H1 (cell line): ENCODE data around the gene TM9SF1. TPM values are rescaled to one million over a fixed set of nuclear protein-coding genes. Genes with fewer than 3 reads are reported as not detected.
A peak's percentile ranks its signal among the peaks of the same experiment; 100 is the strongest.

Experiments used
- ASH2L ChIP-seq: fragments of 200-600, 300-600 bp; sonication (generic); IDR thresholded peaks from one replicate; pipeline ENCODE4 v1.7.1; 2017; ENCODE audit warnings: low read length
- CBX5 ChIP-seq: fragments of 300-800, 300-1000 bp; sonication (generic); IDR thresholded peaks from 2 replicates; pipeline ENCODE4 v1.7.1; 2016; ENCODE audit warnings: antibody characterized with exemption, low read length, low read depth
- CHD1 ChIP-seq: IDR thresholded peaks from 2 replicates; pipeline ENCODE4 v1.6.1; 2012; ENCODE audit warnings: low read depth, low read length, improper control_type of control experiment
- CHD2 ChIP-seq: IDR thresholded peaks from 2 replicates; pipeline ENCODE4 v1.6.1; 2012; ENCODE audit warnings: low read length, improper control_type of control experiment
- CREB1 ChIP-seq: IDR thresholded peaks from 2 replicates; pipeline ENCODE4 v1.6.1; 2012; ENCODE audit warnings: inconsistent platforms
- CTBP2 ChIP-seq: IDR thresholded peaks from 2 replicates; pipeline ENCODE4 v1.7.0; 2011; ENCODE audit warnings: borderline replicate concordance, mild to moderate bottlenecking, moderate library complexity, mixed read lengths, low read length; ENCODE audit not compliant: insufficient read depth, insufficient read length
- FOSL1 ChIP-seq: IDR thresholded peaks from 2 replicates; pipeline ENCODE4 v1.6.1; 2011; ENCODE audit warnings: mild to moderate bottlenecking, low read depth, low read length, moderate library complexity; ENCODE audit not compliant: insufficient read depth
- GABPA ChIP-seq: IDR thresholded peaks from 2 replicates; pipeline ENCODE4 v1.6.1; 2011; ENCODE audit warnings: mild to moderate bottlenecking, low read length, moderate library complexity, borderline replicate concordance; ENCODE audit not compliant: insufficient read depth
- JUND ChIP-seq: IDR thresholded peaks from 2 replicates; pipeline ENCODE4 v1.6.1; 2011; ENCODE audit warnings: mild to moderate bottlenecking, improper control_type of control experiment, low read length
- KDM1A ChIP-seq: fragments of 200-600, 300-600 bp; sonication (generic); IDR thresholded peaks from 2 replicates; pipeline ENCODE4 v1.7.1; 2016; ENCODE audit warnings: mild to moderate bottlenecking, low read length, borderline replicate concordance
- KDM4A ChIP-seq: IDR thresholded peaks from one replicate; pipeline ENCODE4 v1.7.1; 2012; ENCODE audit warnings: low read depth, mild to moderate bottlenecking, moderate library complexity, low read length, inconsistent platforms; ENCODE audit not compliant: severe bottlenecking
- KDM5A ChIP-seq: fragments of 200-600 bp; IDR thresholded peaks from 2 replicates; pipeline ENCODE4 v1.7.1; 2012; ENCODE audit warnings: mild to moderate bottlenecking, low read length, inconsistent platforms, mixed read lengths
- NANOG ChIP-seq: IDR thresholded peaks from 2 replicates; pipeline ENCODE4 v1.6.1; 2011; ENCODE audit warnings: low read length, low read depth, mild to moderate bottlenecking, inconsistent platforms; ENCODE audit not compliant: insufficient read depth, poor library complexity, severe bottlenecking
- NRF1 ChIP-seq: IDR thresholded peaks from 2 replicates; pipeline ENCODE4 v1.6.1; 2011; ENCODE audit warnings: mild to moderate bottlenecking, low read depth, low read length, improper control_type of control experiment
- PHF8 ChIP-seq: fragments of 200-600 bp; sonication (generic); conservative IDR thresholded peaks from 2 replicates; pipeline ENCODE4 v1.7.1; 2012; ENCODE audit warnings: low read depth, mild to moderate bottlenecking, inconsistent platforms, low read length, moderate library complexity
- POLR2A ChIP-seq, 2 experiments: IDR thresholded peaks; 1 replicate in 1 of 2; 2 replicates in 1 of 2; pipeline ENCODE4 v1.6.1; 2011; ENCODE audit warnings: low read depth in 2 of 2, low read length in 2 of 2, mild to moderate bottlenecking in 2 of 2; ENCODE audit errors: control extremely low read depth in 1 of 2
- SAP30 ChIP-seq: fragments of 300-600 bp; sonication (generic); IDR thresholded peaks from 2 replicates; pipeline ENCODE4 v1.7.1; 2012; ENCODE audit warnings: low read length, moderate library complexity, mild to moderate bottlenecking, inconsistent platforms; ENCODE audit not compliant: insufficient read depth, insufficient replicate concordance
- SIN3A ChIP-seq, 2 experiments: IDR thresholded peaks in 1 of 2; conservative IDR thresholded peaks in 1 of 2; 2 replicates each; pipeline ENCODE4 v1.6.1; 2011 to 2012; ENCODE audit warnings: low read length in 2 of 2, improper control_type of control experiment in 1 of 2, low read depth in 1 of 2, mild to moderate bottlenecking in 1 of 2
- SP1 ChIP-seq: IDR thresholded peaks from 2 replicates; pipeline ENCODE4 v1.6.1; 2011; ENCODE audit warnings: low read depth, low read length
- SP4 ChIP-seq: IDR thresholded peaks from 2 replicates; pipeline ENCODE4 v1.6.1; 2012; ENCODE audit warnings: low read length, inconsistent platforms
- SRF ChIP-seq: IDR thresholded peaks from 2 replicates; pipeline ENCODE4 v1.6.1; 2011; ENCODE audit warnings: mild to moderate bottlenecking, low read depth, low read length, moderate library complexity
- TAF1 ChIP-seq: IDR thresholded peaks from 2 replicates; pipeline ENCODE4 v1.6.1; 2011; ENCODE audit warnings: mild to moderate bottlenecking, low read depth, low read length
- TAF7 ChIP-seq: optimal IDR thresholded peaks from 2 replicates; pipeline ENCODE3; 2011; ENCODE audit warnings: low read depth, mild to moderate bottlenecking, inconsistent platforms, low read length, moderate library complexity, borderline replicate concordance
- TBP ChIP-seq: IDR thresholded peaks from 2 replicates; pipeline ENCODE4 v1.6.1; 2011; ENCODE audit warnings: low read depth, low read length, improper control_type of control experiment
- TCF12 ChIP-seq: IDR thresholded peaks from 2 replicates; pipeline ENCODE4 v1.6.1; 2011; ENCODE audit warnings: low read depth, mild to moderate bottlenecking, low read length
- polyA plus RNA-seq, 7 experiments: library from polyadenylated mRNA; depleted of rRNA in 3 of 7; stranded (reverse) in 5 of 7; unstranded in 2 of 7; fragments of >200 nt in 5 of 7; fragments of 200-250 nt in 2 of 7; gene quantifications; 1 replicate in 5 of 7; 2 replicates in 1 of 7; 4 replicates in 1 of 7; pipeline versions ENCODE4 v1.2.1 to v1.2.3, GENCODE V29; 2011 to 2013; ENCODE audit warnings: missing spikeins in 2 of 7, mixed read lengths in 2 of 7
- total RNA-seq: library from RNA; stranded (reverse); fragmentation: NEBNext Ultra II Directional; extraction: Animal tissue kit (Norgen Biotek cat#: 25700); gene quantifications from 2 replicates; pipeline ENCODE4 v1.2.1, GENCODE V29; 2021

TM9SF1 gene
- total and polyA plus RNA-seq, 2 of the 8 experiments (the other 6 are each of a cell fraction or from before 2014, with no cell fraction given) = 22.2 to 29.2 TPM

GRCh38 chr14:24188251-24189058, 6.8 kb downstream of the TM9SF1 start, which contains the start of gene IPO4 (continued):
- peak; percentile 83 for TF ChIP-seq CTBP2
- peak; percentile 86 for TF ChIP-seq PHF8
- TF ChIP-seq CHD1 = no peak
- peak in 1 of 2 experiments; percentile 91; a peak in 2 of 3 replicates for TF ChIP-seq POLR2A (IDR thresholded peaks at IDR 0.05; ENCODE audit: control extremely low read depth in 1 of 2, low read depth in 2 of 2, low read length in 2 of 2)
- peak; percentile 88 for TF ChIP-seq ASH2L
- TF ChIP-seq CHD2 = peak; percentile 76; the same call in 1 of the 2 replicates
- no peak for TF ChIP-seq CBX5
- peak; percentile 53; the same call in 1 of the 2 replicates for TF ChIP-seq JUND
- peak; percentile 58; the same call in 1 of the 2 replicates for TF ChIP-seq CREB1
- TF ChIP-seq TAF1 = peak; percentile 82
- peak; percentile 82 for TF ChIP-seq TAF7
- TF ChIP-seq NANOG = peak; percentile 64
- no peak for TF ChIP-seq KDM1A
- TF ChIP-seq TCF12 = peak; percentile 74; the same call in 1 of the 2 replicates
- no peak for TF ChIP-seq NRF1
- TF ChIP-seq KDM4A = peak; percentile 26
- peak; percentile 100 for TF ChIP-seq GABPA
- peak; percentile 66 for TF ChIP-seq SRF
- TF ChIP-seq TBP = peak; percentile 68; the same call in 1 of the 2 replicates
- peak; percentile 75 for TF ChIP-seq KDM5A
- TF ChIP-seq SP1 = peak; percentile 93
- TF ChIP-seq FOSL1 = no peak
- TF ChIP-seq SIN3A (conservative IDR thresholded peaks at IDR 0.05 in 1 of 2, IDR thresholded peaks at IDR 0.05 in 1 of 2; ENCODE audit: low read depth in 1 of 2, low read length in 2 of 2) = peak; percentile 99 to 100
- TF ChIP-seq SAP30 = peak; percentile 99
- peak; percentile 87; the same call in 1 of the 2 replicates for TF ChIP-seq SP4
